Keratinocyte (primary cell): Measurements from ENCODE around the gene EMX1. TPM values are rescaled to one million over a fixed set of nuclear protein-coding genes. Genes with fewer than 3 reads are reported as not detected.

Source experiments
- DNase-seq: peaks from one replicate; pipeline ENCODE4 v3.0.0-alpha.2; 2011; ENCODE audit warnings: low read depth, missing footprints, low spot score
- FAIRE-seq: peaks from 2 replicates; lab custom pipeline; 2011; peaks lifted over from hg19 to GRCh38; lab: Jason Lieb, UNC
- H2AFZ ChIP-seq: 2 replicates; pipeline ENCODE4 v1.6.0; 2012; ENCODE audit warnings: low read length, control low read depth, inconsistent platforms; ENCODE audit not compliant: control insufficient read depth
- H3K27ac ChIP-seq: 2 replicates; pipeline ENCODE4 v1.5.1; 2011; ENCODE audit warnings: low read length; ENCODE audit not compliant: control insufficient read depth, insufficient read depth
- H3K27me3 ChIP-seq: 3 replicates; pipeline ENCODE4 v1.6.0; 2011; ENCODE audit warnings: low read length; ENCODE audit not compliant: control insufficient read depth, insufficient read depth; ENCODE audit errors: extremely low read depth
- H3K36me3 ChIP-seq, 2 experiments: 2 replicates in 1 of 2; 3 replicates in 1 of 2; pipeline ENCODE4 v1.5.1; 2011; ENCODE audit warnings: low read length in 2 of 2, mild to moderate bottlenecking in 1 of 2; ENCODE audit not compliant: control insufficient read depth in 2 of 2, insufficient read depth in 2 of 2; ENCODE audit errors: extremely low read depth in 1 of 2
- H3K4me1 ChIP-seq: 3 replicates; pipeline ENCODE4 v1.5.1; 2011; ENCODE audit warnings: low read length; ENCODE audit not compliant: control insufficient read depth, insufficient read depth; ENCODE audit errors: extremely low read depth
- H3K4me2 ChIP-seq: 3 replicates; pipeline ENCODE4 v1.6.0; 2011; ENCODE audit warnings: low read depth, low read length; ENCODE audit not compliant: control insufficient read depth, insufficient read depth; ENCODE audit errors: extremely low read depth
- H3K4me3 ChIP-seq, 3 experiments: fragments of 200-600 bp in 1 of 3; sonication (generic) in 1 of 3; 2 replicates in 2 of 3; 3 replicates in 1 of 3; pipeline ENCODE4 v1.5.1; 2011 to 2016; ENCODE audit warnings: low read length in 3 of 3, mild to moderate bottlenecking in 3 of 3, control low read depth in 2 of 3, inconsistent platforms in 1 of 3, low read depth in 1 of 3, mixed read lengths in 1 of 3, mixed run types in 1 of 3, moderate library complexity in 1 of 3; ENCODE audit not compliant: control insufficient read depth in 2 of 3, insufficient read depth in 2 of 3; ENCODE audit errors: extremely low read depth in 1 of 3
- H3K79me2 ChIP-seq: 2 replicates; pipeline ENCODE4 v1.6.0; 2012; ENCODE audit warnings: low read length; ENCODE audit not compliant: control insufficient read depth, insufficient read depth
- H3K9ac ChIP-seq: 3 replicates; pipeline ENCODE4 v1.6.0; 2011; ENCODE audit warnings: low read length; ENCODE audit not compliant: control insufficient read depth, insufficient read depth; ENCODE audit errors: extremely low read depth
- H3K9me1 ChIP-seq: 3 replicates; pipeline ENCODE4 v1.6.0; 2011; ENCODE audit warnings: low read length; ENCODE audit not compliant: control insufficient read depth, insufficient read depth; ENCODE audit errors: extremely low read depth
- H3K9me3 ChIP-seq: 2 replicates; pipeline ENCODE4 v1.5.1; 2012; ENCODE audit warnings: low read depth, low read length; ENCODE audit not compliant: control insufficient read depth
- H4K20me1 ChIP-seq: 3 replicates; pipeline ENCODE4 v1.6.0; 2011; ENCODE audit warnings: low read length; ENCODE audit not compliant: control insufficient read depth, insufficient read depth; ENCODE audit errors: extremely low read depth
- EZH2 ChIP-seq: IDR thresholded peaks from one replicate; pipeline ENCODE4 v1.6.1; 2012; ENCODE audit warnings: inconsistent platforms, mild to moderate bottlenecking, low read length, moderate library complexity
- dilution Hi-C: fragments of 300-500 bp; cut with MboI; formaldehyde crosslinking; loops from one replicate; pipeline ENCODE4 v1.7.0; 2020; ENCODE audit warnings: low sequenced_read_pairs; ENCODE audit not compliant: extremely low pct_ligation_motif_present
- polyA plus RNA-seq, 5 experiments: library from polyadenylated mRNA; depleted of rRNA in 3 of 5; stranded (reverse) in 3 of 5; stranded (forward) in 1 of 5; unstranded in 1 of 5; fragments of >200 nt; gene quantifications; 1 replicate in 1 of 5; 2 replicates in 3 of 5; 3 replicates in 1 of 5; pipeline versions ENCODE4 v1.2.1 to v1.2.3, GENCODE V29; 2011 to 2012; ENCODE audit warnings: missing spikeins in 2 of 5, low read depth in 1 of 5, low replicate concordance in 1 of 5
- TF ChIP-seq, protein P1 (sequence below), 3 experiments: IDR thresholded peaks in 1 of 3; conservative IDR thresholded peaks in 1 of 3; optimal IDR thresholded peaks in 1 of 3; 2 replicates in 2 of 3; 3 replicates in 1 of 3; pipeline versions ENCODE3 to v1.5.1; 2011; ENCODE audit warnings: low read length in 3 of 3, mild to moderate bottlenecking in 3 of 3, moderate library complexity in 2 of 3, control low read depth in 1 of 3, inconsistent platforms in 1 of 3; ENCODE audit not compliant: insufficient read depth in 2 of 3; ENCODE audit errors: extremely low read depth in 1 of 3

The EMX1 gene
- polyA plus RNA-seq, 1 donor (not counting 4 experiments of a cell fraction or from before 2014, with no cell fraction given), result not detected

DNA sequence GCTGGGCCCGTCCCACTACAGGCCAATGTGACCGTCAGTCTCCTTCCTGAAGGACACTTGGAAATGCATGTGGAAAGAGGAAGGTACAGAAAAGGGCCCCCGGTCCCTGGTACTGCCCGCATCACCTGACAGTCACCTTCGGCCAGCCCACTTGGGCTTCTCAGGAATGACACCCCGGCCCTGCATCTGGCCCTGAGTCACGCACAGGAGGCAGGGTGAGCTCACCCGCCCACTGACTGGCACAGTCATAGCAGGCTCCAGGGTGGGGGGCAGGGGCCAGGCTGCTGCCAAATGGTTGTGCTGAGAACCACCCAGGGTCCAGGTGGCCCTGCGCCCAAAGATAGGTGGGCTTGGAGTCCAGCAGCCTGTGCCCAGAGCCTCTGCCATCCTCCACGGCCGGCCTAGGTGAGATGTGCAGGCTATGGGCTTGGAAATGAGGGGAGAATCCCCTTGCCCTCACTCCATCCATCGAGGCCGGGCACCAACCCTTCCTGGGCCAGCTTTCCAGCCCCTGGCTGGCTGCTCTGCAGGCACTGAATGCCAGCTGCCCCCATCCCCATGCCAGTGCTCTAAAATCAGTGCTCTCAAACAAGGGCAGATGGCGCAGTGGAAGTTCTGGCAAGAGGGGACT, 14.1 kb downstream of the EMX1 start:
- H3K4me1 ChIP-seq, result peaks cover 21% of the 10 kb centered on the region
- H2AFZ ChIP-seq, result no peak overlapping the region
- FAIRE-seq (no peak), DNase-seq (no peak)
- no peaks in the 10 kb centered on the region for H4K20me1 ChIP-seq
- H3K9me3 ChIP-seq, result no peaks in the 10 kb centered on the region
- H3K4me2 ChIP-seq, result no peak overlapping the region
- TF ChIP-seq EZH2, result no peak
- TF ChIP-seq, protein P1, sequence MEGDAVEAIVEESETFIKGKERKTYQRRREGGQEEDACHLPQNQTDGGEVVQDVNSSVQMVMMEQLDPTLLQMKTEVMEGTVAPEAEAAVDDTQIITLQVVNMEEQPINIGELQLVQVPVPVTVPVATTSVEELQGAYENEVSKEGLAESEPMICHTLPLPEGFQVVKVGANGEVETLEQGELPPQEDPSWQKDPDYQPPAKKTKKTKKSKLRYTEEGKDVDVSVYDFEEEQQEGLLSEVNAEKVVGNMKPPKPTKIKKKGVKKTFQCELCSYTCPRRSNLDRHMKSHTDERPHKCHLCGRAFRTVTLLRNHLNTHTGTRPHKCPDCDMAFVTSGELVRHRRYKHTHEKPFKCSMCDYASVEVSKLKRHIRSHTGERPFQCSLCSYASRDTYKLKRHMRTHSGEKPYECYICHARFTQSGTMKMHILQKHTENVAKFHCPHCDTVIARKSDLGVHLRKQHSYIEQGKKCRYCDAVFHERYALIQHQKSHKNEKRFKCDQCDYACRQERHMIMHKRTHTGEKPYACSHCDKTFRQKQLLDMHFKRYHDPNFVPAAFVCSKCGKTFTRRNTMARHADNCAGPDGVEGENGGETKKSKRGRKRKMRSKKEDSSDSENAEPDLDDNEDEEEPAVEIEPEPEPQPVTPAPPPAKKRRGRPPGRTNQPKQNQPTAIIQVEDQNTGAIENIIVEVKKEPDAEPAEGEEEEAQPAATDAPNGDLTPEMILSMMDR (optimal IDR thresholded peaks at IDR 0.05 in 1 of 3, IDR thresholded peaks at IDR 0.05 in 1 of 3, conservative IDR thresholded peaks at IDR 0.05 in 1 of 3; ENCODE audit: extremely low read depth in 1 of 3, insufficient read depth in 2 of 3, low read length in 3 of 3), result no peak
- no peak overlapping the region for H3K4me3 ChIP-seq
- dilution Hi-C loops, result no loop called here
- no peak overlapping the region for H3K27ac ChIP-seq
- no peaks in the 10 kb centered on the region for H3K9me1 ChIP-seq
- H3K9ac ChIP-seq, result no peak overlapping the region
- peaks cover 44% of the 10 kb centered on the region for H3K27me3 ChIP-seq
- H3K79me2 ChIP-seq, result no peaks in the 10 kb centered on the region
- H3K36me3 ChIP-seq, result no peaks in the 10 kb centered on the region

DNA sequence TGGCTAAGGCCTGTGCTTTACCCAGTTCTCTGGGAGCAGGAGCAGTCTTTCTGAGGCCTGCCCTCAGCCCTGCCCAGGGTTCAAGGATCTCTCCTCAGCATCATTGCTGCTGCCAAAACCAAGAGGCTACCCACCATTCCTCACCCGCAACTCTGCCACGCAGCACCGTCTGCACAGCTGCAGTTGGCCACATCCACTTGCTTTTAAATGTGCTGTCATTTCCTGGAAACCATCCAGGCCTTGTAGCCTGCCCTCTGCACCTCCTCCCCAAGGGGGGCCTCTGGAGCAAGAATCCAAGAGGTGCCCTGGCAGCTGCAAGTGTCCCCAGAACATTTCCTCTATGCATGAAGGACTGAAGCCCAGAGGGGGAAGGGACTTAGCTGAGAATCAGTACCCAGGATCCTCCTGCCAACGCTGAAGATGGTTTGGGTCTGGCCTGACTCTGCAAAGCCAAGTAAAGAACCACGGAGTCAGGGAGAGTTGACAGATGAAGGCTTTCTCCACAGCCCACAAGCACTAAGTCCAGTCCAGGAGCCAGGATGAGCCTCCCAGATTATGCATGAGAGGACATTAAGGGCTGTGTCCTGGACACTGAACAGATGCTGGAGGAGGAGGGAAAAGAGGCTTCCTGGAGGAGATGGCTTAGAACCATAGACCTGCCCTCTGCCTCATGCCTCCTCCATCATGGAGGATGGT, 14.9 kb downstream of the EMX1 start:
- H3K4me3 ChIP-seq, result no peak overlapping the region
- H3K4me1 ChIP-seq, result peaks cover 21% of the 10 kb centered on the region
- H3K9me1 ChIP-seq, result no peaks in the 10 kb centered on the region
- no peak overlapping the region for H3K4me2 ChIP-seq
- no peak overlapping the region for H2AFZ ChIP-seq
- no peaks in the 10 kb centered on the region for H4K20me1 ChIP-seq
- no peak overlapping the region for H3K27ac ChIP-seq
- dilution Hi-C loops, result no loop called here
- H3K9ac ChIP-seq, result no peak overlapping the region
- no peak for DNase-seq
- no peak for FAIRE-seq
- no peak for TF ChIP-seq EZH2
- H3K79me2 ChIP-seq, result no peaks in the 10 kb centered on the region
- peaks cover 44% of the 10 kb centered on the region for H3K27me3 ChIP-seq
- no peaks in the 10 kb centered on the region for H3K36me3 ChIP-seq
- H3K9me3 ChIP-seq, result no peaks in the 10 kb centered on the region
